ENCODE measurements around the gene TMEM115.

The TMEM115 gene

DNA sequence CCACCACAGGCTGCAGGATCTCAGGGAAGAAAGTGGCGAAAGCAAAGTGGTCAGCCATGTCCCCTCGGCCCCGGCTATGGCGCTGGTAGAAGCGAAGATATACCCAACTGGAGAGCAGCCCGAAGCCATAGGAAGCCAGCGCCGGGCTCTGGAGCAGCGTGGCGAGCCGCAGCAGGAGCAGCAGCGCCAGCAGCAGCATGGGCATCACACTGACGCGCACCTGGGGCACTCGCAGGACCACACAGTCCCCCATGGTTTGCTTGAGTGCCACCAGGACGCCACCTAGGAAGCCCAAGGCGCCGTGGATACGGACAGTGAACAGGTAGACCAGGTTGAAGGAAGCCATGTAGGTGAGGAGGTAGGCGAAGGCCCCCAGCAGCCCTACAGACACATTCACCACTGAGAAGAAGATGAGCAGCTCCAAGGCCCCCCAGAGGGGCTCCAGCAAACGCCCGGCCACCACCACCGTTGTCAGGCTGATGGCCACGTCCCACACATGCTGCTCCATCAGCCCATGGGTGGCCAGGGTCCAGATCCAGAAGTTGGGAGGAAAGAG, 888 bp downstream of the TMEM115 start (continued):
- no peak for TF ChIP-seq CREB5 (CRISPR knock-in tag; IDR thresholded peaks at IDR 0.05; ENCODE audit: low read depth)

- no peak for ATAC-seq
- TF ChIP-seq RARB (CRISPR knock-in tag; IDR thresholded peaks at IDR 0.05) (no peak), ESRRG (CRISPR knock-in tag; IDR thresholded peaks at IDR 0.05) (no peak), TSHZ2 (CRISPR knock-in tag; IDR thresholded peaks at IDR 0.05) (no peak), BACH2 (CRISPR knock-in tag; IDR thresholded peaks at IDR 0.05; ENCODE audit: borderline replicate concordance) (no peak), ZNF70 (CRISPR knock-in tag; IDR thresholded peaks at IDR 0.05) (no peak), OSR1 (CRISPR knock-in tag; IDR thresholded peaks at IDR 0.05) (no peak), CREB5 (CRISPR knock-in tag; IDR thresholded peaks at IDR 0.05; ENCODE audit: low read depth) (no peak), GLIS3 (CRISPR knock-in tag; IDR thresholded peaks at IDR 0.05) (no peak), POU6F1 (CRISPR knock-in tag; IDR thresholded peaks at IDR 0.05; ENCODE audit: borderline replicate concordance, low read depth) (no peak), TCF4 (CRISPR knock-in tag; IDR thresholded peaks at IDR 0.05; ENCODE audit: borderline replicate concordance) (no peak), ZFP3 (CRISPR knock-in tag; IDR thresholded peaks at IDR 0.05) (no peak), CSRNP3 (CRISPR knock-in tag; IDR thresholded peaks at IDR 0.05) (no peak)
- TF ChIP-seq, protein P1, sequence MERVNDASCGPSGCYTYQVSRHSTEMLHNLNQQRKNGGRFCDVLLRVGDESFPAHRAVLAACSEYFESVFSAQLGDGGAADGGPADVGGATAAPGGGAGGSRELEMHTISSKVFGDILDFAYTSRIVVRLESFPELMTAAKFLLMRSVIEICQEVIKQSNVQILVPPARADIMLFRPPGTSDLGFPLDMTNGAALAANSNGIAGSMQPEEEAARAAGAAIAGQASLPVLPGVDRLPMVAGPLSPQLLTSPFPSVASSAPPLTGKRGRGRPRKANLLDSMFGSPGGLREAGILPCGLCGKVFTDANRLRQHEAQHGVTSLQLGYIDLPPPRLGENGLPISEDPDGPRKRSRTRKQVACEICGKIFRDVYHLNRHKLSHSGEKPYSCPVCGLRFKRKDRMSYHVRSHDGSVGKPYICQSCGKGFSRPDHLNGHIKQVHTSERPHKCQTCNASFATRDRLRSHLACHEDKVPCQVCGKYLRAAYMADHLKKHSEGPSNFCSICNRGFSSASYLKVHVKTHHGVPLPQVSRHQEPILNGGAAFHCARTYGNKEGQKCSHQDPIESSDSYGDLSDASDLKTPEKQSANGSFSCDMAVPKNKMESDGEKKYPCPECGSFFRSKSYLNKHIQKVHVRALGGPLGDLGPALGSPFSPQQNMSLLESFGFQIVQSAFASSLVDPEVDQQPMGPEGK (CRISPR knock-in tag; IDR thresholded peaks at IDR 0.05; ENCODE audit: borderline replicate concordance) = no peak
Measured at GRCh38 chr3:50357481-50357880, 1.8 kb downstream of the TMEM115 start.

DNA sequence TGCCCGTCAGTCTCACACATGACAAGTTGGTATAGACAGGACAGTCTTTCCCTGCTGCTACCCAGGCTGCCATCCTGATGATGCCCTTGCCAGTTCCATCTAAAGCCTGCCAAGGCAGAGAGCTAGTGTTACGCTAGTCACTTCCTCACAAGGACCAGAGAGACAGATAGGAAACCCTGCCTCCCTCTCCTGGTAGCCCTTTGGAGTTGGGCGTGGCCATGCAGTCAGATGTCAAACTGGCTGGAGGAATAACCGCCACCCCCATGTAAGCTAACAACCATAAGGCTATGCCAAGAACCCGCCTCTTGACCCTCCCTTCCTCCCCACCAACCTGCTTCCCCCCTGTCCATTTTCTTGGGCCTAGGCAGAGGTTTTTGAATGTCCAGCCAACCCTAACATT, 2.8 kb downstream of the TMEM115 start:
- ATAC-seq = no peak
- TF ChIP-seq OSR1 (CRISPR knock-in tag; IDR thresholded peaks at IDR 0.05) = no peak
- no peak for TF ChIP-seq ESRRG (CRISPR knock-in tag; IDR thresholded peaks at IDR 0.05)
- no peak for TF ChIP-seq ZNF565 (CRISPR knock-in tag; conservative IDR thresholded peaks at IDR 0.05; ENCODE audit: low read depth)
- no peak for TF ChIP-seq BACH2 (CRISPR knock-in tag; IDR thresholded peaks at IDR 0.05; ENCODE audit: borderline replicate concordance)
- TF ChIP-seq ISL1 (CRISPR knock-in tag; IDR thresholded peaks at IDR 0.05) = no peak
- TF ChIP-seq CREB5 (CRISPR knock-in tag; IDR thresholded peaks at IDR 0.05; ENCODE audit: low read depth) = no peak
- no peak for TF ChIP-seq GLIS3 (CRISPR knock-in tag; IDR thresholded peaks at IDR 0.05)
- no peak for TF ChIP-seq RARB (CRISPR knock-in tag; IDR thresholded peaks at IDR 0.05)
- TF ChIP-seq ZNF8 (CRISPR knock-in tag; IDR thresholded peaks at IDR 0.05) = no peak
- TF ChIP-seq CSRNP3 (CRISPR knock-in tag; IDR thresholded peaks at IDR 0.05) = no peak
- TF ChIP-seq PPARA (CRISPR knock-in tag; IDR thresholded peaks at IDR 0.05; ENCODE audit: borderline replicate concordance) = no peak
- TF ChIP-seq ZFP30 (CRISPR knock-in tag; IDR thresholded peaks at IDR 0.05) = no peak
- TF ChIP-seq ZFP3 (CRISPR knock-in tag; IDR thresholded peaks at IDR 0.05) = no peak
- TF ChIP-seq ZC3H10 (CRISPR knock-in tag; IDR thresholded peaks at IDR 0.05) = no peak
- no peak for TF ChIP-seq TOX (CRISPR knock-in tag; IDR thresholded peaks at IDR 0.05; ENCODE audit: borderline replicate concordance)
- TF ChIP-seq SNAI2 (CRISPR knock-in tag; IDR thresholded peaks at IDR 0.05) = no peak
- TF ChIP-seq ZNF70 (CRISPR knock-in tag; IDR thresholded peaks at IDR 0.05) = no peak

All from SK-N-SH treated with all-trans-retinoic acid at 6 μM for 48 hours (cell line).